K562 (cell line): Measurements from ENCODE around the gene MYG1. TPM values are rescaled to one million over a fixed set of nuclear protein-coding genes. Genes with fewer than 3 reads are reported as not detected.

ENCODE experiments used
- BRF1 ChIP-seq: IDR thresholded peaks from 3 replicates; pipeline ENCODE4 v1.6.1; 2011; ENCODE audit warnings: borderline replicate concordance, mild to moderate bottlenecking; ENCODE audit not compliant: insufficient read length; ENCODE audit errors: extremely low read depth
- CREM ChIP-seq: IDR thresholded peaks from 2 replicates; pipeline ENCODE4 v1.6.1; 2014; ENCODE audit warnings: antibody characterized with exemption, low read depth
- EHMT2 ChIP-seq: fragments of 450-650 bp; IDR thresholded peaks from 2 replicates; pipeline ENCODE4 v1.6.1; 2018; ENCODE audit warnings: antibody characterized with exemption
- ESRRB ChIP-seq: fragments of 250-450 bp; sonication (Bioruptor Pico); IDR thresholded peaks from 2 replicates; pipeline ENCODE4 v1.5.0; 2020; ENCODE audit warnings: mild to moderate bottlenecking, moderate library complexity, borderline replicate concordance
- FOSL1 ChIP-seq: fragments of 200-800 bp; sonication (Bioruptor generic); conservative IDR thresholded peaks from 2 replicates; pipeline ENCODE4 v1.6.1; 2016; ENCODE audit warnings: missing genetic modification characterization, missing compliant biosample characterization
- GTF2F1 ChIP-seq: IDR thresholded peaks from 2 replicates; pipeline ENCODE4 v1.6.1; 2011; ENCODE audit warnings: low read depth, low read length, improper control_type of control experiment
- MEIS2 ChIP-seq: fragments of 450-650 bp; IDR thresholded peaks from 2 replicates; pipeline ENCODE4 v1.6.1; 2014; ENCODE audit warnings: mild to moderate bottlenecking; ENCODE audit not compliant: partially characterized antibody
- MIER1 ChIP-seq: fragments of 450-650 bp; IDR thresholded peaks from 2 replicates; pipeline ENCODE4 v1.6.1; 2016; ENCODE audit warnings: antibody characterized with exemption, mild to moderate bottlenecking, low read depth
- MXI1 ChIP-seq: IDR thresholded peaks from 2 replicates; pipeline ENCODE4 v1.6.1; 2011; ENCODE audit warnings: low read depth, mild to moderate bottlenecking, improper control_type of control experiment, low read length
- NCOA6 ChIP-seq: fragments of 450-650 bp; IDR thresholded peaks from 2 replicates; pipeline ENCODE4 v1.6.1; 2017; ENCODE audit warnings: mild to moderate bottlenecking
- NCOR1 ChIP-seq: fragments of 450-650 bp; IDR thresholded peaks from 2 replicates; pipeline ENCODE4 v1.6.1; 2016; ENCODE audit warnings: mild to moderate bottlenecking, moderate library complexity
- NFATC3 ChIP-seq: fragments of 450-650 bp; IDR thresholded peaks from 2 replicates; pipeline ENCODE4 v1.6.1; 2017; ENCODE audit warnings: mild to moderate bottlenecking
- NFIX ChIP-seq: fragments of 250-450 bp; sonication (Bioruptor Pico); IDR thresholded peaks from 2 replicates; pipeline ENCODE4 v1.4.0; 2020; ENCODE audit warnings: low read depth, mild to moderate bottlenecking, moderate library complexity
- NONO ChIP-seq, 2 experiments: fragments of 200-400 bp in 1 of 2; fragments of 450-650 bp in 1 of 2; formaldehyde crosslinking in 1 of 2; IDR thresholded peaks; 2 replicates each; pipeline ENCODE4 v1.6.1; 2017; ENCODE audit warnings: low read depth in 2 of 2, mild to moderate bottlenecking in 2 of 2, moderate library complexity in 2 of 2, low read length in 1 of 2
- SAFB2 ChIP-seq: fragments of 200-400 bp; formaldehyde crosslinking; IDR thresholded peaks from 2 replicates; pipeline ENCODE4 v1.6.1; 2018; ENCODE audit warnings: borderline replicate concordance, low read length, low read depth, moderate library complexity; ENCODE audit not compliant: severe bottlenecking
- SMARCB1 ChIP-seq: IDR thresholded peaks from 2 replicates; pipeline ENCODE4 v1.6.1; 2011; ENCODE audit warnings: improper control_type of control experiment, low read depth; ENCODE audit not compliant: insufficient read length
- ZBTB12 ChIP-seq: fragments of 250-450 bp; sonication (Bioruptor Pico); IDR thresholded peaks from 2 replicates; pipeline ENCODE4 v1.4.0; 2020
- ZNF124 ChIP-seq: sonication (generic); formaldehyde crosslinking; IDR thresholded peaks from 2 replicates; pipeline ENCODE4 v1.8.1; 2022; ENCODE audit warnings: missing genetic modification reagents
- ZNF24 ChIP-seq: fragments of 450-650 bp; IDR thresholded peaks from 2 replicates; pipeline ENCODE4 v1.6.1; 2016
- ZNF277 ChIP-seq: fragments of 250-450 bp; sonication (Bioruptor Pico); IDR thresholded peaks from 2 replicates; pipeline ENCODE4 v1.8.0; 2022; ENCODE audit warnings: inconsistent platforms, mild to moderate bottlenecking, moderate library complexity, borderline replicate concordance
- ZNF655 ChIP-seq: fragments of 250-450 bp; sonication (Bioruptor Pico); IDR thresholded peaks from 2 replicates; pipeline ENCODE4 v1.5.0; 2021
- ZNF79 ChIP-seq: fragments of 250-450 bp; sonication (Bioruptor Pico); IDR thresholded peaks from 2 replicates; pipeline ENCODE4 v1.4.0; 2020; ENCODE audit warnings: low read depth, mild to moderate bottlenecking, moderate library complexity
- polyA plus RNA-seq, 8 experiments: library from polyadenylated mRNA; depleted of rRNA in 4 of 8; stranded (reverse) in 5 of 8; unstranded in 3 of 8; fragments of >200 nt; fragmentation: Nextera tagmentation in 2 of 8; fragmentation: Illumina TruSeq in 1 of 8; extraction: Ambion mirVana in 2 of 8; extraction: Trizol in 1 of 8; gene quantifications; 2 replicates each; pipeline versions ENCODE4 v1.2.1 to v1.2.3, GENCODE V29; 2011 to 2014; ENCODE audit warnings: inconsistent platforms in 1 of 8, missing spikeins in 1 of 8
- total RNA-seq, 7 experiments: library from RNA; depleted of rRNA in 6 of 7; stranded (reverse); fragments of >200 nt in 6 of 7; fragmentation: Illumina TruSeq in 2 of 7; extraction: Trizol in 2 of 7; gene quantifications; 2 replicates each; pipeline versions ENCODE4 v1.2.1 to v1.2.3, GENCODE V29; 2011 to 2021; ENCODE audit warnings: low replicate concordance in 1 of 7
- TF ChIP-seq, protein P1 (sequence below): sonication (generic); formaldehyde crosslinking; IDR thresholded peaks from 2 replicates; pipeline ENCODE4 v1.8.1; 2023; ENCODE audit warnings: mild to moderate bottlenecking, missing genetic modification reagents
- TF ChIP-seq, protein P2 (sequence below): fragments of 250-450 bp; sonication (Bioruptor Pico); IDR thresholded peaks from 2 replicates; pipeline ENCODE4 v1.5.0; 2021; ENCODE audit warnings: mild to moderate bottlenecking, borderline replicate concordance

Gene MYG1
- total and polyA plus RNA-seq, 9 of the 15 experiments (the other 6 are each of a cell fraction or from before 2014, with no cell fraction given), result 0.45 to 5.6 (median 2.1) TPM

- peak; percentile 51 for TF ChIP-seq NCOR1
- no peak for TF ChIP-seq ESRRB (CRISPR knock-in tag)
- no peak for TF ChIP-seq CREM
- TF ChIP-seq BRF1, result no peak
- TF ChIP-seq, protein P1, sequence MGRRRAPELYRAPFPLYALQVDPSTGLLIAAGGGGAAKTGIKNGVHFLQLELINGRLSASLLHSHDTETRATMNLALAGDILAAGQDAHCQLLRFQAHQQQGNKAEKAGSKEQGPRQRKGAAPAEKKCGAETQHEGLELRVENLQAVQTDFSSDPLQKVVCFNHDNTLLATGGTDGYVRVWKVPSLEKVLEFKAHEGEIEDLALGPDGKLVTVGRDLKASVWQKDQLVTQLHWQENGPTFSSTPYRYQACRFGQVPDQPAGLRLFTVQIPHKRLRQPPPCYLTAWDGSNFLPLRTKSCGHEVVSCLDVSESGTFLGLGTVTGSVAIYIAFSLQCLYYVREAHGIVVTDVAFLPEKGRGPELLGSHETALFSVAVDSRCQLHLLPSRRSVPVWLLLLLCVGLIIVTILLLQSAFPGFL (CRISPR knock-in tag), result no peak
- TF ChIP-seq MIER1, result no peak
- TF ChIP-seq FOSL1 (tag), result no peak
- no peak for TF ChIP-seq SMARCB1
- TF ChIP-seq ZNF124, result no peak
- TF ChIP-seq NONO (IDR thresholded peaks at IDR 0.05; ENCODE audit: low read depth in 2 of 2, low read length in 1 of 2), result no peak
- TF ChIP-seq ZNF277, result no peak
- TF ChIP-seq ZNF655, result no peak
- no peak for TF ChIP-seq ZBTB12
- no peak for TF ChIP-seq NCOA6
- no peak for TF ChIP-seq EHMT2
- TF ChIP-seq ZNF79 (CRISPR knock-in tag), result no peak
- TF ChIP-seq GTF2F1, result no peak
- TF ChIP-seq, protein P2, sequence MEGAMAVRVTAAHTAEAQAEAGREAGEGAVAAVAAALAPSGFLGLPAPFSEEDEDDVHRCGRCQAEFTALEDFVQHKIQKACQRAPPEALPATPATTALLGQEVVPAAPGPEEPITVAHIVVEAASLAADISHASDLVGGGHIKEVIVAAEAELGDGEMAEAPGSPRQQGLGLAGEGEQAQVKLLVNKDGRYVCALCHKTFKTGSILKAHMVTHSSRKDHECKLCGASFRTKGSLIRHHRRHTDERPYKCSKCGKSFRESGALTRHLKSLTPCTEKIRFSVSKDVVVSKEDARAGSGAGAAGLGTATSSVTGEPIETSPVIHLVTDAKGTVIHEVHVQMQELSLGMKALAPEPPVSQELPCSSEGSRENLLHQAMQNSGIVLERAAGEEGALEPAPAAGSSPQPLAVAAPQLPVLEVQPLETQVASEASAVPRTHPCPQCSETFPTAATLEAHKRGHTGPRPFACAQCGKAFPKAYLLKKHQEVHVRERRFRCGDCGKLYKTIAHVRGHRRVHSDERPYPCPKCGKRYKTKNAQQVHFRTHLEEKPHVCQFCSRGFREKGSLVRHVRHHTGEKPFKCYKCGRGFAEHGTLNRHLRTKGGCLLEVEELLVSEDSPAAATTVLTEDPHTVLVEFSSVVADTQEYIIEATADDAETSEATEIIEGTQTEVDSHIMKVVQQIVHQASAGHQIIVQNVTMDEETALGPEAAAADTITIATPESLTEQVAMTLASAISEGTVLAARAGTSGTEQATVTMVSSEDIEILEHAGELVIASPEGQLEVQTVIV, result no peak
- TF ChIP-seq NFATC3, result no peak
- no peak for TF ChIP-seq ZNF24
- no peak for TF ChIP-seq SAFB2
- TF ChIP-seq MXI1, result no peak
- TF ChIP-seq NFIX (CRISPR knock-in tag), result no peak
- TF ChIP-seq MEIS2, result no peak
Observed at GRCh38 chr12:53338017-53338416, 38.5 kb downstream of the MYG1 start (continued).
